HG03460 (cell line): ENCODE results near the gene SPATA16.

ENCODE experiments used
- ATAC-seq: cut with Tn5 transposase; IDR thresholded peaks from one replicate; pipeline ENCODE4 v1.9.1; 2021; ENCODE audit not compliant: unreplicated experiment

Gene SPATA16

DNA sequence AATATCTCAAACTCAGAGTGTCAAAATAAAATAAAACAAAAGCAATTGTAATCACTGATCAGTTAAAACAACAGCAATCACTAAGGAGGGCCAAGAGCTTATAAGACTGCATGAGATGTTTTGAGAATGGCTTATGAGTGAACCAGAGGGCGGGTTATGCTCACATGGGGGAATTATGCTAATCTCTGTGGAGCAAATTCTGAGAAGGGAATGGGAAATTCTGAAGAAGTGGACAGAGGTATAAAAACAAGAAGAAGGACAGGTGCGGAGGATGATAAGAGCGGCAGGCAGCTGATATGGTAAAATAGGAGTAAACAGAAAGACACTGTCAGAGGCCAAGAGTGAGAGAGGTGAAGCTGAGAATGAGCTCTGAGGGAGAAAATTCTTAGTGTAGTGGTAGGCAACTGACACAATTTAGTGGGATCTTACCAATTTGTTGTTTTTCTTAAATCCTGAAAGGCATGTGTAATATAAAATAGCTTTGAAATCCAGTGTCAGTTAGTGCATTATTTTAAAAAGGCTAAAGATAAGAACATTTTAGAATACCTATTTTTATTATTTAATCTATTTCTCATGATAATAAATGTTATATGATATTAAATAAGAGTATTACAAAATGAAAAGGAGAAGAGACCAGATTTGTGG, 133.8 kb downstream of the SPATA16 start:
- no peak for ATAC-seq

DNA sequence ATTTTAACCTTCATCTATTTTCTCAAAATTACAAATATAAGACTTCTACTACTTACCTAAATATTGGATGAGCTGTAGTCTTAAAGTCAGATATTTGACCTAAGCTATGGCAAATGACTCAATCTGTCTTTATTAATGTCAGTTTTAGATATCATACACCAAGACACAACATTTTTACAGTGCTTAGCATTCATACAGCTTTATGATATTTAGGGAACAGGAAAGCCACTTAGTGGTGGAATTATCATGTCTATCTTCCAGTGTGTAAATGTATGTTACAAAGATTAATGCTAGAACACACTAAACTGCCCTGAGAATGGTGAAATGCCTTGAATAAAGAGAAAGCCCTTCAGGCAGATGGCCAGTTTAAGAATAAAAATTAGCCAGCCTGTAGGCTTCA, 135.0 kb downstream of the SPATA16 start:
- no peak for ATAC-seq

DNA sequence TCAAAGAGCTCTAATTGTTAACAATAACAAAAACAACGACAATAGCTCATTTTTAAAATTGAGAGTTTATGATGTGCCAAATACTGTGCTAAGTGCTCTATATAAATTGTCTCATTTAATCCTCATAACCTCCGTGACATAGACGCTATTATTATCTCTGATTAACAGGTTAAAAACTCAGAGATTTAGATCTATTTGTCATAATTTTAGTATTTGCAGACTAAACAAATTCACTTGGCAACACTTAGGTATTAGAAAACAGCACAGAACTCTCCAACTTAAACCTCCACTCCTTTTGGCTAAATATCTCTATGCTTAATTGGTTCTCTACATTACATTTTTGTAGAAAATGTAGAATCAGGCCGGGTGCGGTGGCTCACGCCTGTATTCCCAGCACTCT, 136.4 kb downstream of the SPATA16 start:
- ATAC-seq, result no peak

DNA sequence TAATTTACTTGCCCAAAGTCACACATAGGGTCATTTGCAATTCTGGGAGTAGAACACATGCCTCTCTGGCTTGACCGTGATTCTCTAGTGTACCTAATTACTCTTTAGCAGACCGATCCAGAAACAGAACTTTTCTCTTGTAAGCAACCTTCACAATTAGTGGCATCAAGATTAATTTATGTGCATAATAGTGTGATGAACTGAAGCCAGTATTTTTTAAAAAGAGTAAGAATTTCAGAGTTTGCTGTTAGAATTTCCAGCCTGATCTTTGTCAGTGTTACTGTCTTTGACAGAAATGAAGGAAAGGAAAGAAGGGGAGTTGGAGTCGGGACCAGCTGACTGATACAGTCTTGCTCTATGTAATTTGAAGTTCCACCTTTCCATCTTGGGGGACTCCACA, 137.1 kb downstream of the SPATA16 start:
- no peak for ATAC-seq

DNA sequence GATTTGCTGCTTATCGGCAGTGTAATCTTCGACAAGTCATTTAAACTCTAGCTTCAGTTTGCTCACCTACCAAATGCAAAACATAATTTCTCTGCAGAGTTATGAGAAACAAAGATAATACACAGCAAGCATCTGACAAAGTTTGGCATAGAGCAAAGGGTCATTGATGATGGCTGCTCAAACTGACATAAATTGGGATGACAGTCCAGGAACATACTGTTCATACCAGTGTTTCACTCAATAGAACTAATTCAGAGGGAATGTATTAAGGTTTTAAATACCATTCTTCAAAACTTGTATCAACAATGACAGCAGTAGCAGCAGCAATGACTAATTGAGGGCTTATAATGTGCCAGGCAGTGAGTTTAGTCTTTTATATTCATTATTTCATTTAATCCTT, 137.6 kb downstream of the SPATA16 start:
- no peak for ATAC-seq

DNA sequence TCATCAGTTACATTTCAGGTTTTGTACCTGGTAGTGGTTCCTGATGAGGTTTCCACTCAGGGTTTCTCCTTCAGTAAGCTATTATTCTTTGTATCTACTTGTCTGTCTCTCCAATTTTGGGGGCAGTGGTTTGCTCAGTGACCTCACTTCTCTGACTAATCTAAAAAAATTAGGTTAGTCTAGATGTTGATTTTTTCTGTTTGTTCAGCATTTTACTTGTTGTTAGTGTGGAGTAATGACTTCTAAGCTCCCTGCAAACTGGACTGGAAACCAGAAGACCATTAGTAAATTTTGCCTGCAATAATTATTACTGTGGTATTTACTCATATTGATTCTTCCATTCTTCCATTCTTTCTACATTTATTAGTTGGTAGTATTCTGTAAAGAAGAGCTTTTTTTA, 139.4 kb downstream of the SPATA16 start:
- no peak for ATAC-seq

DNA sequence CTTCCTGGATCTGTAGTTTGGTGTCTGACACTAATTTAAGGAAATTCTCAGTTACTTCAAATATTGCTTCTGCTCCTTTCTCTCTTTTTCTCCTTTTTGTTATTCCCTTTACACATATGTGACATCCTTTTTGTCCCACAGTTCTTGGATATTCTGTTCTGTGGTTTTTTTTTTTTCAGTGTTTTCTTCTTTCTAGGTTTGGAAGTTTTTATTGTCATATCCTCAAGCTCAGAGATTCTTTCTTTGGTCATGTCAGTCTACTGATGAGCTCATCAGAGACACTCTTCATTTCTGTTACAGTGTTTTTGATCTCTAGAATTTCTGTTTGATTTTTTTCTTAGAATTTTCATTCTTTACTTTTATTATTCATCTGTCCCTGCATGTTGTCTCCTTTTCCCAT, 140.5 kb downstream of the SPATA16 start:
- ATAC-seq, result no peak

DNA sequence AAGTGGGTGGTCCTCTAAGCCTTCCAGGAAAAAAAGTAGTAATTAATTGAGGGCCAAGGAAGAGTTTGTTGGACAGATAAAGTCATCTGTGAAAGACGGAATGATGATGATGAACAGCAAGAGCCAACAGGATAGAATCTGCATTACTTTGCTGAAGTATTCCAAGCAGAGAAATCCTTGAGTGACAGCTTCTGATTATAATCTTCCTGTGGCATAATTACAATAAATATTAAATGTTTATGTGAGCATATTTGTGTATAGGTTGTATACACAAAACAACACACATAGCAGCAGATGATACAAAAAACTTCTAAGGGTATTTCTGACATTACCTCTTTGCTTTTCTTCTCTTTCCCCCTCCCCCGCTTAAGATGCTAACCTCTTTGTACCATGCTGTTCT, 147.6 kb downstream of the SPATA16 start:
- no peak for ATAC-seq

DNA sequence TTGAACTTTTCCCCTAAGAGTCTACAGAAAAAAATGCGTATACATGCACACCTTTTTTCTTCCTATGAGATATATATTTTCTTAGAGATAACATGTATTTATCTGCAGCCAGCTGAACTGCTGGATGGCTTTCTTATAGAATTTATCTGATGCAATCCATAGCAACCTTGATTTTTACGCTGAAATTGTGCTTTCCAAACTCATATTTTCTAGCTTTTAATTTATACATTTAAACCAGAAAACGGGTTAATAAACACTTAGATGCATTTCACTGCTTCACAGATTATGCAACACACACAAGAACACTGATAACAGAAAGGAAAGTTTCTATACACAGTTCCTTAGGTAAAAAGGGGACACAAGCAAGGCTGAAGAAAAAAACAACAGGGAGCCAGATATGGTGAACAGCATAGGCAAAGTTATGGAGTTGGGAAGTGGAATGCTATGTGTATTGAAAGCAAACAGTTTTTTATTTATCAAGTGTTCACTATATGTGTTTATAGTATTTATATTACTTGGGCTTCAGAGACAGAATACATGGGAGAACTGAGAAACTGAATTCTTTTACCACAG, 149.5 kb downstream of the SPATA16 start:
- ATAC-seq, result no peak

DNA sequence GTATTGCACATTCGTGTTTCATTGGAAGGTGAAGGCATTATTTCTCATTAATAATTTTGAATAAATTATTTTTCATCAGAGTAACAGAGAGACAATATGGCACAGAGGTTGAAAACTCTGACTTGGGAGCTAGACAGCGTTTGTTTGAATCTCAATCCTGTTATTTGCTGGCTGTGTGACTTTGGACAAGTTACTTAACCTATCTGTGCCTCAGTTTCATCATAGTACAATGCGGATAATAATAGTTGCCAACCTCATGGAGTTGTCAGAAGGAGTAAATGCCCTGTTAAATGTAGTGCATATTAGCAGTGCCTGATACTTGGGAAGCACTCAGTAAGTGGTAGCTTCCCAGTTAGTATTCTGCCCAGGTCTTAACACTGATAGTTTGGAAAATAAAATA, 151.7 kb downstream of the SPATA16 start:
- ATAC-seq, result no peak

DNA sequence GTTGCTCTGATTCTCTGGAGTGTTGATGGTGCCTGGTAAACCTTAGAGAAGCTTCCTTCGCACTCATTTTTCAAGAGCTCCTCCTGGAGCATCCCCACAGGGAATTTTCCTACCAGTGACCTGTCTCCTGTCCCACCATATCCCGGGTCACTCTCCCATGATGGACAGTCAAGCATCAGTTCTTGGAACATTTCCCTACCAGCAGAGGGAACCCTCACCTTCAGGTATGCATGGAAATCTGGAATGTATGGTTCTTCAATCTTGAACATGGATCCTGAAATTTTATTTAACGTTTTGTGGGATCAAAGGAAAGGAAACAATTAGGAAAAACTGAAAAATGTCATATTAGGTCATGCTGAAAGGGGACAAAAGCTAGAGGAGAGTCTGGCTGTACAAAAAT, 153.8 kb downstream of the SPATA16 start:
- no peak for ATAC-seq

DNA sequence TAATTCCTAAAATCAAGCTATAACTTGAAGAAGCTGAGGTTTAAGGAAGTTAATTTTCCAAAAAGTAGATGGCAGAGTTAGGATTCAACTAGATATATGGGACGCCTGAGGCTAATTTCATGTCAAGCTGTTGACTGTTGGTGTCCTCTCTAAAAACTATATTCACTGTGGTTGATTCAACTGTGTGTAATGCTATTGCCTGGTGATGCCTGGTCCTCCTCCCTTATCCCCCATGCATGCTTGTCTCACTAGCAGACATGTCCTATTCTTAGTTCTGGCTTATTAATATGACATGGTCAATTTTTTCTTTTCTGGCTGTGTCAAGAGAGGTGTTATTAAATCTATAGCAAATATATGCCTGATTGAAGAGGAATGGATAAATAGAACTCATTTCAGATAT, 156.1 kb downstream of the SPATA16 start:
- ATAC-seq, result no peak

DNA sequence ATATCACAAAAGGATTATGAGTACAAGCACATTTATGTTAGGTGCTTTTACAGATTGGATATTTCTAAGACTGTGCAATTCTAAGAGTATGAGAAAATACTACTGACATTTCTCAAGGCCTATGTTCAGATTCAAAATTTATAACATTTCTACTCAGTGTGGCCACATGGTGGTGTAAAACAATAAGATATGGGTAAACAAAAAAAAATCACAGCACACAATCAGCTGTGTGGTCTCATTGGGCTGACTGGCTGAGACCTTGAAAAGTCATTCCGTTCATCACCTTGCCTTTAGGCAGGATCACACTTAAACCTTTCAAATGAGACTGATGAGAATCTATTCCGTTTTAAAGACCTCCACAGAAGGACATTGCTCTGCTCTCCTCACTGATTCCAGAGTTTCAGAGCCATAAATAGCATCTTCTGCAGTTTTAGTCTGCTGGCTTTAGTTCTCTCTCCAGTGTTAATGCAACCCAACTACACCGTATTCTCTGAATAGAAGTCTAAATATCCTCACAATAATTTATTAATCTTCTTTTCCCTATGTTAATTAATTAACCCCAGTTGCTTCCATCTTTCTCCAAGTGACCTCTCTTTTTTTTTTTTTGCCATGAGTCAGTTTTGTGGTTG, 158.2 kb downstream of the SPATA16 start:
- ATAC-seq, result no peak

DNA sequence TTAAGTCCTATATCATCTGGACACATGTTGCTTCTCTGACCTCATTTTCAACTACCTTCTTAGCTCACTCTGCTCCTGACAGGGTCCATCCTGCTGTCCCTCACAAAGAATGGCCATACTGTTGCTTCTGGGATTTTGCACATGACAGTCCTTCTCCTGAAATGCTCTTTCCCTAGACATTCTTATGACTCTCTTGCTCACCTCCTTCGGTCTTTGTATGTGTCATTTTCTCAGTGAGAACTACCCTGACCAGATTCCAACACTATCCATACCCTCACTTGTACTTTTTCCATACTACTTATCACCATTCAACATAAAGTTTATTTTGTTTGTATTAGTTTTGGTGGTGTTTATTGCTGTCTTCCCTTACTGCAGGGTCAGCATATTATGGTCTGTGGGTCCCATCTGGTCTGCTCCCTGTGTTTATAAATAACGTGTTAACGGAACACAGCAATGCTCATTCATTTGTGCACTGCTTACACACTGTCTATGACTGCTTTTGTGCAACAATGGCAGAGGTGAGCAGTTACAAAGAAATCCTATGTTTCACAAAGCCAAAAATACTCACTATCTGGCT, 159.5 kb downstream of the SPATA16 start:
- ATAC-seq, result no peak

DNA sequence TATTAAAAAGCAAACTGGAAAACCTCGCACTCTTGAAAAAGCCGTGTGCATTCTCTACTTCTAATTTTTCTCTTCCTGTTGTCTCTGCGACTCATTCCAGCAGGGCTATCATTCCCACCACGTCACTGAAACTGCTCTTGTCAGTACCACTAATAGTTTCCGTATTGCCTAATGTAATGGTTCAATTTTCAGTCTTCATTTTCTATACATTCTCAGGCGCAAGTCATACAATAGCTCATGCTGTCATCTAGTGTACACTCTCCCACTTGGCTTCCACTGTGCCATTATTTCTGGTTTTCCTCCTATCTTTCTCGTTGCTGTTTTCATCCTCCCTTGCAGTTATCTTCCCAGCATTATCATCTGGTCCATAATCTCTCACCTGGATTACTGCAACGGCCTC, 160.2 kb downstream of the SPATA16 start:
- ATAC-seq, result no peak

DNA sequence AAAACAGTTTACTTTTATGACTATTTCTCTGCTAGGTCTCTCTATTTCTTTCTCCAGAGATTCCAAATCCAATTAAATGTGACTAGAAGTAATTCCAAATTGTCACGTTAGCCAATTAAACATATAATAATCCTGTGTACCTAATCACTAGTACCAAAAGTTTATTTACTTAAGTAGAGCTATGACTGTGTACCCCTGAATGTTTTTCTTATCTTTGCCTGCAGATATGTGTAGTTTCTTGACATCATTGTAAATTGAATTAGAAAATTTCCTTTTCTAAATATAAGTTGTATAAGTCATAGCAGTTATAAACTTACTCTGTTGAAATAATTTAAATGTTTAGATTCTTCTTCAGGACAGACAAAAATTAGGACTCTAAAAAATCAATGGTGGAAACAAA, 163.3 kb downstream of the SPATA16 start:
- no peak for ATAC-seq

DNA sequence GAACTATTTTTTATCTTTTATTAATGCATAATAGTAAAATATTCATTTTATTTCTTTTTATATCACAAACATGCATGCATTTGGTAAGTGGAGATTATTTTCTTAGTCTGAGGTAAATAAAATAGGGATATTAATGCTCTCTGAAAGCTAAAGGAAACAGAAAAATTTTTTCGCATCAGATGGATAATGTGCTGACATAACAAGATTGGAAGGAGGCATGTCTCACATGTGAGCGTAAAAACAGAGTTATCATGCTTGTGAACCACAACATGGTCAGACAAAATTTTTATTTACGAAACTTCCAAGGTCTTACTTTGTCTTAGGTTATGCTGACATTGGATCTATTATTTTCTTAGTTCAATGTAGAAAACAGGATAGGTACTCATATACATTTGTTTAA, 166.1 kb downstream of the SPATA16 start:
- ATAC-seq, result no peak

DNA sequence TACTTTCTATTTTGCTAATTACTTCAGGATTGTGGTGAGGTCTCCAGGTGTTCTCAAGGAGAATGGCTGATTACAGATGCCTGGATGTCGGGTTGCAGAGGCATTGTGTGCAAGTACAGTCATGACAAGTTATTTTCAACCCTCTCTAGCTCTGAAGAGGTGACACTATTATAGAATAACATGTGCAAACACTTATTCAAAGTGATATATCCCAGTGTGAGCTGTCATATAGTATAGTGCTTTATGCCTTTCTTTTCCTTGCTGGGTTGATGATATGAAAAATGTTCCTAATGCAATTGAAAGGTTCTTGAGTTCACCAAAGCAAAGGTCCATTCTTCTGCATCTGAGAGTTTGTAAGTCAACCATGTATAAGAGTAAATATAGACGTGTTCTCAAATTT, 167.2 kb downstream of the SPATA16 start:
- ATAC-seq, result no peak

DNA sequence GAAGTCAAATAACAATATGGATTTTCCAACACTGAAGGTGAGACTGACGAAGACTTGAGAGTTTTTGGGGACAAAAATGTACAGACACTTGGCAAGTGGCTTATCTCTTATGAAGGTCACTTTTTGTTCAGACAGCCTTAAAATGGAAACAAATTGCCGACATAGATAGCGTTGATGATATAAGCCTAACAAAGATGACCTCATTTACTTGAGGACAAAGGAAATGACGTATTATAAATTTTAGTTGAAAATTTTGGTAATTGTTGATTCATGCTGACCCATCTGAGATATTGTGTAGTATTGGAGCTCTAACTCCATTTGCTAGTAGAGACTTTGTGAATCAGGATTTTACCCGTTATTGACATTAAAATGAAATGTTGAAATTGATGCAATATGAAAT, 168.3 kb downstream of the SPATA16 start:
- no peak for ATAC-seq

DNA sequence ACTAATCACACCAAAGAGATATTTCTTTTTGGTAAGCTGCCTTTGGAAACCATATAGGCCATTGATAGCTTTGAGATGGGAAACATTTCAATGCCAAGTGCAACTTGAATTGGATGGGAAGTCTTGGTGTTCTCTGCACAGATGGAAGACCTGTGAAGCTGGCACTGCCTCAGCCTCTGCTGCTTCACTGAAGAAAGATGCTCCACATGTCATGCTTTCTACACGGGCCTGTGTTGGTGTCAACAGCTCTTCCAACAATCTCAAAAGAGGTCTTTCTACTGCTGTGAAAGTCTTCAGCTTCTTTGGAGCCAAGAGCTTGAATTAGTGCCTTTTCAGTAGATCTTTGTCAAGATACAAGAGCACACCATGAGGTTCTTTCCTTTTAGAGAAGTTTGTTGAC, 169.0 kb downstream of the SPATA16 start:
- ATAC-seq, result no peak

DNA sequence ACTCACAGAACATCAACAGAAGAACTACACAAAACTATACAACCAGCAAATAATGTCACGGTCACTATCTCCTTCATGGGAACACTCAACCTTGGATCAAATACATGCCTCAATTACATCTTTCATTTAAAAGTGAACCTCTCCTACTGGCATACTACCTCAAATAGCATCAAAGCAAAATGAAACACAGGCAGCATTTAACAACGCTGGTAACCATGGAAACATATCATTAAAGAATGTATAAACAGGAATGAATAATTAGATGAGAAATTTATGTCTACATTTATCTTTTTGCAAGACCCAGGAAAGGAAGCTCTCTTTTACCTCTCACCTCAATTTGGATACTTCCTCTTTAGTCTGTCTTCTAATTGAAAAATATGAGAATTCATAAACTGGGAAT, 172.4 kb downstream of the SPATA16 start:
- ATAC-seq, result no peak

DNA sequence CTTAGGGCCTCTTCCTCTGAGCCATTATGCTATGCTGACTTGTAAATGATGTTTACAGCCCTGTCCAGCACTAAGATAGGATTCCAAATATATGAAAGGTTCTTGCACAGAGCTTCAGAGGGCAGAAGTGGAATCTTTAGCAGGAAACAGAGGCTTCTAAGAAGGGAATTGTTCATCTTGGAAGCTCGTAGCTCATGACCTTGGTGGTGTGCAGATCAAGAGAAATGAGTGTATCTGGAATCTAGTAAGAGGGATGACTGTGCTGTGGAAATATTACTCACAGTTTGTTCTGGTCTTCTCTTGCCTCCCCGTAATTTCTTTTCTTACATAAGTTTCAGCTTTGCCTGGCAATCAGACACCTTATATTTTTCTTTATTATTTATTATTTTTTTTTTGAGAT, 175.8 kb downstream of the SPATA16 start:
- no peak for ATAC-seq
